M059J (cell line): ENCODE data around the gene HAND1. TPM values are rescaled to one million over a fixed set of nuclear protein-coding genes. Genes with fewer than 3 reads are reported as not detected.

ENCODE experiments used
- DNase-seq: peaks from one replicate; pipeline ENCODE4 v3.0.0-alpha.2; 2012; ENCODE audit warnings: low read depth
- total RNA-seq: library from RNA; depleted of rRNA; stranded (reverse); fragments of >200 nt; shearing (Covaris generic); gene quantifications from 2 replicates; pipeline ENCODE4 v1.2.3, GENCODE V29; 2014

HAND1 gene
- total RNA-seq, 1 experiment from 2014 or later: not detected

DNA sequence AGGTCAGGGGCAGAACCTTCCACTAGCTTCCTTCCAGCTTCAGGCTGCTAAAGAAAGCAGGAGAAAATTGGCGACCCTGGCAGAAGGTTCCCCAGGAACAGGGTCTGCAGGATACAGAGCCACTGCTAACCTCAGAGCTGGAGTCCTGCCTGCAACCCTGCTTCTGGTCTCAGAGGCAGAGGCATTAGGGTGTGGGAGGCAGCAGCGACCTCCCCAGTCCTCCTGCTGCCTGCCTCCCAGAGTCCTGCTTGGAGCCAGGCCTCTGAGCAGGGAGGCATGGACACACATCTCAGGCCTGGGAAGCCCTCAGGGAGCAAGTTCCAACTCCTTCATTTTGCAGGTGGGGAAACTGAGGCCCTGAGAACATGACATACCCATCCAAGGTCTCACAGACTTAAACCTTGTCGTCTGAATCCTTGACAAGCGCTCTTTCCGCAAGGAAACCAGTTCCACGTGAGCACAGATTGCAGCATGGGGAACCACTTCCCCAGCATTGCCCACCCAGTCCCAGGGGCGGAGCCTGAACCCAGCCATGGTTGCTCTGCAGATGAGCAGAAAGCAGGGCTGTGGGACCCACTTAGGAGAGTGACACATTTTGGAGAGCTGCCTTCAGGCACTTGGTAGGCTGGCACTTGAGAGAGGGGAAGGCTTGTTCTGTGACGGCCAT lies 28.2 kb upstream of the HAND1 start:
- DNase-seq: no peak

DNA sequence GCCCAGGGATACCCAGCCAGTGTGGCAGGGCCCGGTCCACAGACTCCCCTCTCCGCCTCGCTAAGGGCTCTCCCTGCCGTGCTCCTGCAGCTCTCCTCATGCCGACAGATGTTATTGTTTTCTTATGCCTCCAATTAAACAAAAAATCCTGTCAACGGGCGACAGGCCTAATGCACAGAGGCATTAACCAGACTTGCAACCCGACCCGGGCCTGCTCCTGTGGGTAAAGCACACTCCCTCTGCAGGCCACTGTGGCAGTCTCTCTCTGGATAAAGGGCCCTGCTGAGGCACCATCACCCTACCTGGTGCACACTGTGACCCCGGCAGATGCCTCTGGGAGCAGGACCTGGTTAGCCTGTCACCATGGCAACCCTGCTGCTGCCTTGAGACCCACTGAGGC lies 27.5 kb upstream of the HAND1 start:
- no peak for DNase-seq

DNA sequence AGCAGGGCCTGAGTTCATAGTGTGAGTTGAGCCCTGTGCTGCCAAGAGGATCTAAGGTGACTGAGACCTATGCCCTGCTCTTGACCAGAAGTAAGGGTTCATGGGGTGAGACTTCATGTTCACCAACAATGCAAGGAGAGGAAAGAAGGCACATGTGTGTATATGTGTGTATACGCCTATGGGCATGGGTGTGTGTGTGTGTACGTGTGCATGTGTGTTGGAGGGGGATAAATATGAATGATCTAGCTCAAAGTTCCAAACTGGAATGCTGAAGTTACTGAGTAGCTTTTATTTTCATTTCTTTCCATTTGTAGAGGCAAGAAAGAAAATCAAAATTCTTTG lies 25.6 kb upstream of the HAND1 start:
- no peak for DNase-seq

DNA sequence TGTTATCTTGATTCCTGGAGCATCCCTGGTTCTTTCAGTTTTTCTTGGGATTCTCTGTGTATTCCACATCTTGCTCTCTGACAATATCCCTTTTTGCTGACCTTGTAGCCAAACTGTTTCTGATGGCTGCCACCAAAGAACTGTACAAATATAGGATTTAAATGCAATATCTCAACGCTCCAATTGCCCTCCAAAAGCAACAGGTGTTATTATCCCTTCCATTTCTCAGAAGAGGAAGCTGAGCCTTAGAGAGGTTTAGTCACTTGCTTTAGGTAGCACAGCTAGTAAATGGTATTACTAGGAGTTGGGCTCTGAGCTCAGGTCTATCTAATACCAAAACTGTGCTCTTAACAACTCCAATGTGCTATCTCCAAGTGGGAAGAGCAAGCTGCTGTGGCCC lies 24.2 kb upstream of the HAND1 start:
- DNase-seq: no peak

DNA sequence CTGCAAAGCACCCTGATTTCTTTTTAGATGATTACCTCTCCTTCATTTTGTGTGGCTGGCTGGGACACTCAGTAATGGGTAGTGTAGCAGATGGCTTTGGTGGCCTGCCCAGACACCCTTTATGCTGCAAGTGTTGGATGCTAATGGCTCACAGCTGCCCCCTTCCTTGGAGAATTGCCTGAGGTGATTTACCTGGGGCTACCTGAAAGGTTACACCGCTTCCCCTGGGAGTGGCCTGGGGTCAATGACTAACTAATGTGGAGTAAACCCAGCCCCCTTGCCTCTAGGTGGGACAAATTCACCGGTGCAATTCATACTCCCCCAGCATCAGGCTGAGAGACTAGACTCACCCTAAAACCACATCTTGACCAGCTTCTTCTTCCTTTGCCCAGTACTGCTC lies 23.5 kb upstream of the HAND1 start:
- no peak for DNase-seq

GRCh38 chr5:154498994-154499393 lies 21.0 kb upstream of the HAND1 start:
- DNase-seq: no peak

DNA sequence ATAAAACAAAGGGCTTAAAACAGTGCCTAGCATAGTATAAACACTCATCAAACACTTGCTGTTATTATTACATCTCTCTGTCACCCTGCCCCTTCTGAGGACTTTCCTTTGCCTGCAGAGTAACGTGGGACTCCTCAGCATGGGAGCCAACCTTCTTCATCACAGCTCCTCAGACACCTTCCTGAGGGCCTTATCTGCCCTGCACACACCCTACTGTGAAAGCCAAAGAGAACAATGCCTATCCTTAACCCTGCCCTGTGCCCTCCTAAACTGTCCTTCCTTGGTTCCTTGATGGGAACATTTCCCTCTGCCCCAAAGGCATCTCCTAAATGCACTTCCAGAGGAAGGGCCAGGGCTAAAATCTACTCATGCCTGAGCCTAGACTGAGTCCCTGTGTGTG lies 20.6 kb upstream of the HAND1 start:
- no peak for DNase-seq

- DNase-seq: no peak
These were observed 16.0 kb upstream of the HAND1 start for GRCh38 chr5:154494036-154494435.

DNA sequence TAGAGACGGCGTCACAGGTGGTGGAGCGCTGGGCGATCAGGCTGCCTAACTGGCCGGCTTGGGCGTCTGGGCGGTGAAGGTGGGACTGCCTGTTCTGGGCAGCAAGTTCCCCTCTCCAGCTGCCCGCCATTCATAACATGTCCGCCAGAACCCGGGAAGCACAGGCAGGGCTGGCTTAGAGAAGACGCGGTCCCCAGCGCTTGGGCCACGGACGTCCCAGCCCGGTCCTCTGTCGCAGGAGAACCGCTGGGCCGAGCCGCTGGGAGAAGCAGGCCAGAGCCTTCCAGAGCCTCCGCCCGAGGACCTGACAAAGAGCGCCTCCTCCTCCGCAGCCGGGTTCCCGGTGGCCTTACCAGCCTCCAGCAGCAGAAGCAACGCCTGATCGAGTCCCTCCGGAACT lies 15.2 kb upstream of the HAND1 start:
- DNase-seq: no peak

DNA sequence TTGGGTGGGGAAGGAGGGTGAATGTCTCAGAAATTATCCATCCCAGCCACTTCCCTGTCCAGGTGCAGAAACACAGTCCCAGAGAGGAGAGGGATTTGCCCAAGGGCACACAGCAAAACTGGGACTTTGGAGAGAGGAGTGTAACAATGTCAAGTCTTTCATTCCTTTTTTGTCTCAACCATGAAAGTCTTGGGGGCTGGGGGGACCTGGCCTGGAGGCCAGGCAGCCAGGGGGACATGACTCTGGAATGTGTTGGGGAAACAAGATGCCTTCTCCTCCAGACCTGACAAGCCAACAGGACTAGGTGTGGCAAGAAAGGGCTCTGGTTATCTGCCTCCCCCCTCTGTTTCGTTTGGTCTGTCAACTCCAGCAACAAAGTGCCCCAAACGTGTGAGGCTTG lies 13.9 kb upstream of the HAND1 start:
- no peak for DNase-seq

GRCh38 chr5:154487541-154487940 lies 9.5 kb upstream of the HAND1 start:
- DNase-seq: no peak

- no peak for DNase-seq
These were observed 8.4 kb upstream of the HAND1 start for GRCh38 chr5:154486427-154486866.

- DNase-seq: no peak
These were observed 7.9 kb upstream of the HAND1 start for GRCh38 chr5:154485850-154486426.

DNA sequence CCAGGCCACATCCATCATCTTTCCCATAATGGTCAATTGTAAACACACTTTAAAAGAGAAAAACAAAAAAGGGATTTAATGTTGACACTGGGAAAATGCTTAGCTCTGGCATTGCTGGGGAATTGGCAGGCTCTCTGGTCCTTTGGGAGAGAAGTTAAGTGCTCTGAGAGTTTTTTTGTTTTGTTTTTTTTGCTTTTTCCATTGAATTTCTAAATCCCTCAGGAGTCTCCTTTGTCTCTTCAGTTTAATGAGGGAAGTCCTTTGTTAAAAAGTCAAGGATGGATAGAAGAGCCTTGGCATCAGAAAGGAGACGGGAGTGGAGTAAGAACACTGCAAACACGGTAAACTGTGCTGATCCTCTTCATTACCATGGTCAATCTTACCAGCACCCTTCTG lies 7.1 kb upstream of the HAND1 start:
- no peak for DNase-seq

- DNase-seq: no peak
These were observed 6.5 kb upstream of the HAND1 start for GRCh38 chr5:154484393-154485095.

- DNase-seq: no peak
These were observed 5.8 kb upstream of the HAND1 start for GRCh38 chr5:154483654-154484392.

GRCh38 chr5:154482528-154483449 lies 4.8 kb upstream of the HAND1 start:
- DNase-seq: no peak

- DNase-seq: no peak
These were observed 3.8 kb upstream of the HAND1 start for GRCh38 chr5:154481584-154482381.

DNA sequence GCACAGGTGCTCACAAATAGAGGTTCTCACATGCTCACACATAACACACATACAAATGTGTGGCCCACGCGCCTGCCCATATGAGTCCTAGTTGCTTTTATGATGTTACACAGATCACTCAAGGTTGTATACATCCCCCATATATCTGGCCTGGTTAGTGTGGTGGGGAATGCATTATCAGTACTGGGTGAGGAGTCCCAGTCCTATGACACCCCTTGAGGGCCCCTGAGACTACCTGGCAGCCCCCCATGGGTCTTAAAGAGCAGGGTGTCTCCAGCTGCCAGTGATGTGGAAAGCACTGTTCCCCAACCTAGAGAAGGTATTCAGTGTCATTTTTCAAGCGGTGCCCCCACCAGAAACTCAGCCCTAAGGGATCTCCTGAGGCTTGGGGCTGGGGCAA lies 2.8 kb upstream of the HAND1 start:
- DNase-seq: no peak

DNA sequence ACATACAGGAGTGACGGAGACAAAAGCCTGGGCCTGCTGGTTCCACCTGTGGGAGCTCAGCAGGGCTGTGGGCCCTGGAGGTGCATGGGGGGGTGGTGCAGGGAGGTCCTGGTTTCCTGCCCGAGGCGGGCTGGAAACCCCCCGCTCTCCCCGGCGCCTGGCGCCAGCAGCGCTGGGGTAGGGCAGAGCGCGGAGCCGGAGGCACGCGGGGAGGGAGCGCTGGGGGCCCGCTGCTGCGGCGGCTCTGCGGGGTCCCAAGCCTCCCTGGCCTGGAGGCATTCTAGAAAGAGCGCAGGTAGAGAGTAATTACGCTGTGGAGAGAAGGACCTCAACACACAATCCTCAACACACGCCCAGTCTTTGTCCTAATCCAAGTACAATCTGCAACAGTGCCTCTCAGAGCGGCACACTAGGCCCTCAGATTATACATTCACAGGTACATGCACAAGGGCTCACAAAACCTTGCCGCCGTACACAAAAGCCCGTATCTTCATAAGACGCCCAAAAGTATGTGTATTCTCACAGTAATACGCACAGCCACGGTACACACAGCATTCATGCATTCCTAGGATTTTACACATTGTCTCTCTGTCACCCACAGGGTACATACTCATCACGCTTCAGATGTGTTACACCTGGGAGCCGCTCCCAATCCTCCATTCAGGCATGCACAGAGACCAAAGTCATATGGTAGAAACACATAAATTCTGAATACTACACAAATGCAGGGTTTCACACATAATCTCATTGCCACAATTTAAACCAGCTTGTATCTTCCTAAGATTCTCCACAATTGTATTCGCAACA lies 2.1 kb upstream of the HAND1 start:
- DNase-seq: no peak
